Lung microvascular endothelial cell (primary cell): ENCODE data around the gene GAS2L1. TPM values are rescaled to one million over a fixed set of nuclear protein-coding genes. Genes with fewer than 3 reads are reported as not detected.

Source experiments
- DNase-seq, 2 donors: peaks; one replicate each; pipeline versions ENCODE4 v3.0.0 to v3.0.0-alpha.2; 2010; ENCODE audit warnings: low read depth in 2 of 2
- total RNA-seq: library from RNA; depleted of rRNA; stranded (reverse); fragments of >200 nt; gene quantifications from 2 replicates; pipeline ENCODE4 v1.2.1, GENCODE V29; 2014

Gene GAS2L1
- 12.6 and 18.3 TPM in 2 replicates for total RNA-seq

GRCh38 chr22:29306175-29306834, at the start of gene GAS2L1:
TSS of gene GAS2L1 (plus strand) at chr22:29306650. CDS start at chr22:29308106, 1,456 bp downstream.
- peak; percentile 88 to 91 for DNase-seq

- no peak for DNase-seq
Measured at GRCh38 chr22:29257751-29258181, 48.7 kb upstream of the GAS2L1 start.

GRCh38 chr22:29258407-29259252, 47.8 kb upstream of the GAS2L1 start:
- no peak for DNase-seq

GRCh38 chr22:29259253-29259899, 47.1 kb upstream of the GAS2L1 start:
- DNase-seq: no peak

DNA sequence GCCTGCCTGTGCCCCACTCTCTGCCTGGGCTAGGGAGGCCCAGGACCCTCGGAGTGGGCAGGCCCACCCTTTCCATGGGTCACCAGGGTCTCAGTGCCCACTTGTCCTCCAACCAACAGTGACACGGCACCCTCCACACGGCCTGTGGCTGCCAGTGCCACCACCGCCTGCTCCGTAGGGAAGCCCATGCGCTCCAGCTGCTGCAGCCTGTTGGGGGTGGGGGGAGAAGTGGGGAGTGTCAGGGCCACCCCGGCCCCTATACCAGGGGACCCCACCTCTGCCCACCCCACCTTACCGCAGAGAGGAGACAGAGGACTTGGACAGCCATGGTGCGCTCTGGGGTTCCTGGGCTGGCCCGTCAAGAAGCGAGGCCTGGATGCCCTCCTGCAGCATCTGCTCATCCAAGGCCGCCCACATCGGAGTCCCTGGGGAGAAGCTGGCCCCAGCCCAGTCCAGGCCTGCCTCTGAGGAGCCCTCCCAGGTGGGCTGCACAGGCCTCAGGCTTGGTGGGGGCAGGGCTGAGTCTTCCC, 46.4 kb upstream of the GAS2L1 start:
- no peak for DNase-seq

DNA sequence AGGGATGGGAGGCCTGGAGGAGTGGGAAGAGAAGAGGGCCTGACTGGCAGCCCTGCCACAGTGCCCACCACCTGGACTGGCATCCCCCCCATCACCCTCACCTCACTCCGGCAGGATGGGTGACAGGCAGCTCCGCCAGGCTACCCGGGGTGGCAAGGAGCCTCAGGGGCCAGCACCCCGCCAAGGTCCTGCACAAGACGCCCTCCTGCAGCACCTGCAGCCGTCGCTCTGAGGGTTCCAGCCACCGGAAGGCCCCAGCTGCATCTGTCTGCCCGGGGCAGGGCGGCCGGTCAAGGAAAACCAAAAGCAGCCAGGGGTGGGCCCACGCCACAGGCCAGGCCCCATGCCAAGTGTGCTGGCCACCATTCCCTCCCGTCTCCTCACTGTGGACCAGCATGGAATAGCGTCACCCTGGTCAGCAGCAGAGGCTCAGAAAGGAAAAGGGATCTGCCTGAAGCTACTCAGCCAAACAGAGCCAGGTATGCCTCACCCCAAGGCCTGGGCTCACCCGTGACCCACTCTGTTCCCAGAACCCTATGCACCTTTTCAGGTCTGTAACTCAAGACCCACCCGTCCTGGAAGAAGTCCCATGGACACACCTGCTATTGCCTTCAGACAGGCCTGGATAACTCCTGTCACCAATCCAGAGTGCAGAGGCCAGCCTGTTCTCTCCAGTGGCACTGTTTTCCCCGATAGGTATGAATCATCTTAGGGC, 45.7 kb upstream of the GAS2L1 start:
- DNase-seq: no peak

DNA sequence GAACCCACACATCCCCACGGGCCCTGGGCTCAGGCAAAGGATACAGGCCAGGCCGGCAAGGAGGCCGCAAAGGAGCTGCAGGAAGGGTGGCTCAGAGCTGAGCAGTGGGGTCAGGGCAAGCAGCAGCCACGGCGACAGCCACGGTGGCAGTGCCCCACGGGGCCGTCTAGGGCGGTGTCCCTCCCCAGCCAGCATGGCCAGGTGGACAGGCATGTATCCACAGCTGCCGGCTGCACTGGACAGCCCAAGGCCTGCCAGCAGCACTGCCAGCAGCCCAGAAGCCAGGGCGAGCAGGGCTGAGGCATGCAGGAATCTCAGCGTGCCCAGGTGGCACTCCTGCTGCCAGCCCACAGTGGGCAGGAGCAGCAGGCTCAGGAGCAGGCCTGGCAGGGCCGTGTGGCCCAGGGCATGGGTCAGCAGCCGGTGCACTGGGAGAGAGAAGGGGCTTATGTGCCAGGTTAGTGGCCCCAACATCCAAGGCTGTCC, 42.6 kb upstream of the GAS2L1 start:
- DNase-seq: no peak

DNA sequence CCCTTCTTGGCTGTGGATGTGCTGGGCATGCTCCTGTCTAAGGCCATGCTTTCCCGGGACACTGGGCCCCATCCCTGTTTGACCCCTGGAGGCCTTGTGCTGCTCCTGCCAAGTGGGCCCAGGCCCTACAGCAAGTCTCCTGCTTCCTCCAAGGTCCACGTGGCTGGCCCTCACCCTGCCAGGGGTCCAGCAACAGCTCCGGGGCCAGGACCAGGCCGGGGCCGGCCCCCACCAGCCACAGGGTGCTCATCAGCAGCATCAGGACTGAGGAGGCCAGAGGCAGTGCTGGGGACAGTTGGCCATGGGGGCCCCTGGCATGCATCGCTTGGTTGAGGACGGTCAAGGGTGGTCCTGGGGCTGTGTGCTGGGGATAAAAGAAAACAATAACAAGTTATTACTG, 41.1 kb upstream of the GAS2L1 start:
- no peak for DNase-seq

DNA sequence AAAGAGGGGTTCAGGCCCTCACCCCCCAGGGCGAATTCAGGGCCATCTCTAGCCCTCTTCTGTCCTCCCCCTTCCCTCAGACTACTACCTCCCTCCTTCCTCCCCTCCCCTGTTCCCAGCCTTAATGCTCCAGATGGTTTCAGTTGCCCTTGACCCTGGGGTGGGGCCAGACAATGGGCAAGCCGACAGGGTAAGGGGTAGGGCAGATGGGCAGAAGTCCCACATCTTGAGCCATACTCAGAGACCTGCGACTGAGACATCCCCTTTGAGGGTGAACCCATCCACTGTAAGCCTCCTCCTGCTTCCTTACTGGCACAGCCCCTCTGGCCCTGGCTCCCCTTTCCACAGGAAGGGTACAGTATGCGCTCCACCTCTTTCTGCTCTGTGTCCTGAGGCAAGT, 40.5 kb upstream of the GAS2L1 start:
- DNase-seq: no peak

GRCh38 chr22:29266564-29267461, 39.6 kb upstream of the GAS2L1 start:
- peak; percentile 14 to 23 for DNase-seq

- no peak for DNase-seq
Measured at GRCh38 chr22:29267462-29267857, 39.0 kb upstream of the GAS2L1 start.

DNA sequence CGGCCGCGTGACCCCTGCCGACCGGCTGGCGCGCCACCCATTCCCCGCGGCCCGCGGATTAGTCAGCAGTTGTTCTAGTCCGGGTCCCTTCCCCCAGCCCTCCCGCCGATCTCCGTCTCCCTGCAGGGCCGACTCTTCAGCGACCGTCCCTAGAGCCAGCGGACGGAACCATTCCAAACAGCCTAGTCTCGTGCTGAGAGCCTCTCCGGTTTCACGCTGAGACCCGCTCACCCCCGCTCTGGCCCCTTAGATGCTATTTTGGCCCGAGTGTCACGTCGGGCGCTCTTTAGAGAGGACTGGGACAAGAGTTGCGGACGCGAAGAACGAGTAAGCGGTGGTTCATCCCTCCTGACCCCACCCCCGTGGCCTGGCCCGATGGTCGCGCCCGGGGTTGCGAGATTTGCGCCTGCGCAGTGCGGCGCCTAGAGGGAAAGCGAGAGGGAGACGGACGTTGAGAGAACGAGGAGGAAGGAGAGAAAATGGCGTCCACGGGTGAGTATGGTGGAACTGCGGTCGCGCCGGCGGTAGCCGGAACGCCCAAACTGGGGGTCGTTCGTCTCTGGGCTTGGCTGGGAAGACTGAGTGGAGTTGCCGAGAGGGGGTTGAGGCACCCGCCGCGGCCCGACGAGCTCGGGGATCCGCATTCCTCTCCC, 38.5 kb upstream of the GAS2L1 start, which contains the start of the genes EWSR1 and RHBDD3:
Gene EWSR1, plus strand, starts transcription at position 411 of the 653 bp plus-strand sequence. Its CDS starts 69 bp downstream, at position 480.
Gene RHBDD3, minus strand, starts transcription at position 124 of the 653 bp plus-strand sequence. CDS start 2,355 bp downstream, outside the sequence.
- DNase-seq: peak; percentile 98

DNA sequence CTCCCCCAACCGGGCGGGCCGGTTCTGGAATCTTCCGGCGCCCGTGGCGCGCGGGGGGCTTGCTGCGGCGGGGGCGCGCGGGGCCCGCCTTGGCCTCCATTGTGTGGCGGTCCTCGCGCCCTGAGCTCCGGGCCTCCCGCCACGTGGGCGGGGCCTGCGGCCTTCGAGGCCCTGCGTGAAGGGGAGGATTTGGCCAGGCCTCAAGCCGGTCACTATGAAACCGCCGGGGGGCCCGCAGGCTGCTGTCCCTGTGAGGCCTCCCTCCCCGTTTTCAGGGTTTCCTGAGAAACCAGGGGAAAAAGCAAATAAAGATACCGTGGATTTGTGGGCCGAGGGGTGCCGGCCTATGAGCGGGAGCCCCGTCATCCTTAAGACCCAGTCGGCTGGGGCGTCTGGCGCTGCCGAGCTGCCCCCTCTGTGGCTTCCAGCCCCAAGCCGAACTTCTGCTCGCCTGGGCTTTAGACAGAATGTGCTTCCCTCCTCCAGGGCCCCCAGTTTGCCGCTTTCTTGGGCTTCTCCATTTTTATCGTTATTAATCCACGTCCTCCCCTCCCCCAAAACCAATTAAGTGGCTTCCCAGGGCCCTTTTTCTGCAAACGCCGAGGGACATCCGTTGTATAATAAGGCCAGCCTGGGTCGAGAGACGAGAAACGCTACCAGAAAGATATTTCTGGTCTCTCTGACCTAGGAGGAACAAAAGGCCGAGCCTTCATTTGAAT, 37.8 kb upstream of the GAS2L1 start:
- DNase-seq: peak; percentile 67 to 79

- peak; percentile 11 to 25 for DNase-seq
Measured at GRCh38 chr22:29269230-29269604, 37.2 kb upstream of the GAS2L1 start.

DNA sequence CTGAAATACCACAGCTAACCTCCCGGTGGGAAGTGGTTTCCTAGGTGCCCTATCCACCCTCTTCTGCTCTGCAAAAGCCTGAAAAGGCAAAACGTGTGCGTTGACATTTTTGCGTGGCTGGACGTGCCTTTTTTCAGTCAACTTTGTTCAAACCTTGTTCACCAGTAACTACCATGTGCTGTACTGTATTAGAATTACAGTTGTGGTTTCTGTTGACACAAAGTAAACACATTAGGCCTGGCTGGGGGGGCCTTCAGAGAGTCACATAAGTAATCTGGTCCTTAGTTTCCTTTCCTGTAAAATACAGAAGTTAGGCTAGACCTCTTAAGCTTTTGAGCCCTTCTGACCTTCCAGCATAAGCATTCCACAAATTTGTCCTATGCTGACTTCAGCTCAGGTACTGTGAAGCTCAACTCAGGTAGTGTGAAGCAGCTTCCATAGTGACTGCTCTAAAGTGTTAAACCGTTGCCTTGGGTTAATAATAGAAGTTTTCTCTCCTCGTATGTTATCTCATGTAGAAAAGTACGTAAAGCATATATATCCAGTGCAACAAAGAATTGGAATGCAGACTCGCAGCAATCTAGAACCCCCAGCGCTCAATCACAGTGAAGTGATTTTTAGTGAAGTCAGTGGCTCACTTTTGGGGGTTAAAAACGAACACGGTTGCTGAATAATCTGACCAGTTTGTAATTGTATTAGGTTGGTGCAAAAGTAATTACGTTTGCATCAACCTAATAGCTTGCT, 36.5 kb upstream of the GAS2L1 start:
- DNase-seq: peak; percentile 10 to 14

- peak; percentile 31 to 39 for DNase-seq
Measured at GRCh38 chr22:29270475-29271271, 35.8 kb upstream of the GAS2L1 start.

DNA sequence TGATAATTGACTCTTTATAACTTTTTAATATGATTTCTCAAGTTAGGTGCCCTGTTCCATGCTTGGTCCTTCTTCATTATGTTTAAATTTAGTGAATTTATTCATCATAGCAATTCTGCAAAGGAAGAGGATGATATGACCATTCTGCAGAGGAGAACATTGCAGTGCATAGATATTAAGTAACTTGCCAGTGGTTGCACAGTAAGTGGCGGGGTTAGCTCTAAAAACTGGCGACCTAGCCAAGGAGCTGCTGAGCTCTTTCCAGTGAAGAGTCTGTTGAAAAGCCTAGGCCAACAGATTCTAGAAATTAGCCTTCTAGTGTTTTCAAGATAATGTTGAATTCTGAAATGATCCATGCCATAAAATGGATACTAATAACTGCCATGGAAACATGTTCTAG, 33.8 kb upstream of the GAS2L1 start:
- DNase-seq: no peak
